Measurements from ENCODE around the gene ARMH4.

The ARMH4 gene

GRCh38 chr14:58096731-58097130, 55.3 kb downstream of the ARMH4 start:
- no peak for DNase-seq

GRCh38 chr14:58091883-58092630, 60.0 kb downstream of the ARMH4 start:
- no peak for DNase-seq

- no peak for DNase-seq
Measured at GRCh38 chr14:58089612-58090011, 62.4 kb downstream of the ARMH4 start.

GRCh38 chr14:58088961-58089360, 63.1 kb downstream of the ARMH4 start:
- no peak for DNase-seq

- DNase-seq: no peak
Measured at GRCh38 chr14:58085877-58086276, 66.1 kb downstream of the ARMH4 start.

- no peak for DNase-seq
Measured at GRCh38 chr14:58082491-58083098, 69.4 kb downstream of the ARMH4 start.

GRCh38 chr14:58082011-58082410, 70.0 kb downstream of the ARMH4 start:
- DNase-seq: no peak

GRCh38 chr14:58078471-58078870, 73.5 kb downstream of the ARMH4 start:
- no peak for DNase-seq

GRCh38 chr14:58078068-58078467, 73.9 kb downstream of the ARMH4 start:
- DNase-seq: no peak

GRCh38 chr14:58077621-58078020, 74.4 kb downstream of the ARMH4 start:
- no peak for DNase-seq

GRCh38 chr14:58073516-58073915, 78.5 kb downstream of the ARMH4 start:
- no peak for DNase-seq

GRCh38 chr14:58072288-58073071, 79.5 kb downstream of the ARMH4 start:
- DNase-seq: peak; percentile 82

GRCh38 chr14:58071341-58071740, 80.7 kb downstream of the ARMH4 start:
- no peak for DNase-seq

GRCh38 chr14:58068306-58068705, 83.7 kb downstream of the ARMH4 start:
- no peak for DNase-seq

GRCh38 chr14:58066115-58066514, 85.9 kb downstream of the ARMH4 start:
- no peak for DNase-seq

- no peak for DNase-seq
Measured at GRCh38 chr14:58061581-58061980, 90.4 kb downstream of the ARMH4 start.

- no peak for DNase-seq
Measured at GRCh38 chr14:58060898-58061297, 91.1 kb downstream of the ARMH4 start.

- DNase-seq: no peak
Measured at GRCh38 chr14:58060077-58060476, 91.9 kb downstream of the ARMH4 start.

GRCh38 chr14:58059126-58059525, 92.9 kb downstream of the ARMH4 start:
- no peak for DNase-seq

GRCh38 chr14:58055497-58056010, 96.5 kb downstream of the ARMH4 start:
- DNase-seq: no peak

GRCh38 chr14:58054100-58054499, 97.9 kb downstream of the ARMH4 start:
- DNase-seq: no peak

GRCh38 chr14:58048219-58048618, 103.8 kb downstream of the ARMH4 start:
- no peak for DNase-seq

- no peak for DNase-seq
Measured at GRCh38 chr14:58027904-58028303, 124.1 kb downstream of the ARMH4 start.

GRCh38 chr14:58026967-58027366, 125.0 kb downstream of the ARMH4 start:
- no peak for DNase-seq

Data from NCI-H1436 (cell line).